ENCODE measurements around the gene FGGY. TPM values are rescaled to one million over a fixed set of nuclear protein-coding genes. Genes with fewer than 3 reads are reported as not detected.

Gene FGGY
- polyA plus RNA-seq, 4 donors = 21.3 to 28.3 (median 22.6) TPM

DNA sequence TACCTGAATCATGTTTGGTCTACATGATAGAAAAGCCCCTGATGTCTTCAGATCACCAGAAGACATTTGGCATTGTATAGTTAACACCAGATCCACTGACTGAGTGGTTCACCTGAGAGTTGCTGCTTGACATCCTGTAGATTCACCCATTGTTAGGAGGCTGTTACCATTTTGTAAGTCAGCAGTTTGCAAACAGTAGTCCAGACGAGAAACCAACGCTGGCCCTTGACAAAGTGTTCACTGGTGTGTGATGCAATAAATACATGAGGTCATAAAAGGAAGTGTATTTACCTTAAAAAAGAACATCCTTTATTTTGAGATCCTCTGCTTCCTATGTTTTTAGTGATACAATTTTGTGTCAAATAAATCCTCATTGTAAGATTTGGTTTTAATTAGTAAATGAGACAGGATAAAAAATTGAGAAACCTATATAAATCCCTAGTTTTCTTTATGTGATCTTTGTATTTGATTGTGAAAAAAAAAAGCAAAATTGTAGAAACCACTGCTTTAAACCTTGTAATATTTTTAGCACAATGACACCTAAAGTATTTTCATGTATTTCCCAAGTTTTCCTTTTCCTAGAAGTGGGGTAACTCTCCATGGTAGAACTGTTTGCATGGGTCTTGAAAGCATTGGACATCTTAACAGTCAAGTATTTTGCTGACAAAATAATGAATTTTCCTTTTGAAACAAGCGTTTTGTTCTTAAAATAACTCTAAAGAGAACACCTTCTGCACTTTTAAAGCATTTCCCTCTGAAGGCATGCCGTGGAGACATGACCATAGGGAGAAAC lies 204.3 kb downstream of the FGGY start:
- no peak for DNase-seq (ENCODE audit: low read depth in 4 of 4, low spot score in 2 of 4)

DNA sequence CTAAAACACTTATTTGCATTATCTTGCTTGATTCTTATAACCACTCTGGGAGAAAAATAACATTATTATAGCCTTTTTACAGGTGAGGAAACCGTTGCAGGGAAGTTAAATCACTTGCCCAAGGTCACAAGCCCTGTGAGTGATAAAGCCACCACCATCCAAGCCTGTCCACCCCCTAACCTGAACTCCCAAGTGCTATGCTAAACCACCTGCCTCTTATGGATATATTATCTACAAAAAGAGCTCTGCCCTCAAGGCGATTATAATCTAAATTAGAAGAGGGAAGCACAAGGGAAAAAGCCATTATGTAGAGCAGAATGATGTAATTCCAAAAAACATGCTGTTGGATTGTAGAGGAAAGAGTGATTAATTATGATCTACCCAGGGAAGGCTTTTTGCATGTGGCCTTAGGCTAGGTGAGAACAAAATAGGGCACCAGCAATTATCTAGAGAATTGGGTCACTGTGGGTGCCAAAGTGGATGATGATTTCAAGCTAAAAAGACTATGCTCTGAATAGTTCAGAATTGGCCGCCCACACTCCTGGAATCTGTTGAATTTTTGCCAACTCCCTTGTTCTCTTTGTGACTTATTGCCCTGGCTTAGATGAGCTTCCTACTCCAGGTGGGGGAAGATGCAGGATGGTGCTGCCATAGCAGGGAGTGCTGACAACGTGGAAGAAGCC lies 205.3 kb downstream of the FGGY start:
- no peak for DNase-seq (ENCODE audit: low read depth in 4 of 4, low spot score in 2 of 4)

DNA sequence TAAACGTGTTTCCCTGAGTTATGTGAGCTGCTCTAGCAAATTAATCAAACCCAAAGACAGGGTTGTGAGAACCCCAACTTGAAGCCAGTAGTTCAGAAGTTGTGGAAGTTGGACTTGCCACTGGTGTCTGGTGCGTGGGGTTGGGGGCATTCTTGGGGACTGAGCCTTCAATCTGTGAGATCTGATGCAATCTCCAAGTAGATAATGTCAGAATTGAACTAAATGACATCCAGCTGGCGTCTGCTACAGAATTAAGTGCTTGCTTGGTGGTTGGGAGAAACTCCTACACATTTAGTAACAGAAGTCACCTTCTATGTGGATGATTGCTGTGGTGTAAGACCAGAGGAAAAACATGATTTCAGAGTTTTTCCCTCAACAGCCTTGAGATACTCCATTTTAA lies 207.4 kb downstream of the FGGY start:
- DNase-seq (ENCODE audit: low read depth in 4 of 4, low spot score in 2 of 4) = no peak

DNA sequence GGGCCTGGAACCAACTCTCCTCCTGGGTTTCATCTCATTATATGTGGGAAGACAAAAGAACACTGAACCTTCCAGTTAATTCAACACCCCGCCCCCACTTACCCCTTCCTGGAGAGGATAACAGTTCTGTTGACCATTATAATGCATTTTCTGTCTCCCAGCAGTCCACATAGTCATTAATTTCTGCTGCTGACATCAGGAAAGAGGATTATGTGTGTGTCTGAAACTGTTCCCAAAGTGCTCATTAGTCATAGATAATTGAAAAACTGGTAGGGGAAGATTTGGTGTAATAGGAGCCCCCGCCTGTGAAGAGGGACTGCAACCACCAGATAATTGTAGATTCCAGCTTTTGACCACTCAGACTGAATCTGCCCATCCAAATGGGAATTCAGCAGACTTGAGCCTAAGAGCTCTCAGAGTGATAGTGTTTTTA lies 208.7 kb downstream of the FGGY start:
- DNase-seq (ENCODE audit: low read depth in 4 of 4, low spot score in 2 of 4) = no peak

DNA sequence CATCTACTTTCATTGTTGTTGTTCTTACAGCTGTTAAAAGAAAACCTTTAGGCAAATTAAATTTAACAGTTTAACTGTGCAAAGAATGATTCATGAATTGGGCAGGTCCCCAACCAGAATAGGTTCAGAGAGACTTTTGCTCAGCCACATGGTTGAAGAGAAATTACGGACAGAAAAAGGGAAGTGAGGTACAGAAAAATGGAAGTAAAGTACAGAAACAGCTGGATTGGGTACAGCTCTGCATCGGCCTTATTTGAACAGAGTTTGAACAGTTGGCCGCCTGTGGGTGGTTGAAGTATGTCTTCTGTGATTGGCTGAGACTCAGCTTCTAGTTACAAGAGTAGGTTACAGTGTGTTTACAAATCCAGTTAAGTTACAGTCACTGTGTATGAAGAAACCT lies 210.1 kb downstream of the FGGY start:
- no peak for DNase-seq (ENCODE audit: low read depth in 4 of 4, low spot score in 2 of 4)

DNA sequence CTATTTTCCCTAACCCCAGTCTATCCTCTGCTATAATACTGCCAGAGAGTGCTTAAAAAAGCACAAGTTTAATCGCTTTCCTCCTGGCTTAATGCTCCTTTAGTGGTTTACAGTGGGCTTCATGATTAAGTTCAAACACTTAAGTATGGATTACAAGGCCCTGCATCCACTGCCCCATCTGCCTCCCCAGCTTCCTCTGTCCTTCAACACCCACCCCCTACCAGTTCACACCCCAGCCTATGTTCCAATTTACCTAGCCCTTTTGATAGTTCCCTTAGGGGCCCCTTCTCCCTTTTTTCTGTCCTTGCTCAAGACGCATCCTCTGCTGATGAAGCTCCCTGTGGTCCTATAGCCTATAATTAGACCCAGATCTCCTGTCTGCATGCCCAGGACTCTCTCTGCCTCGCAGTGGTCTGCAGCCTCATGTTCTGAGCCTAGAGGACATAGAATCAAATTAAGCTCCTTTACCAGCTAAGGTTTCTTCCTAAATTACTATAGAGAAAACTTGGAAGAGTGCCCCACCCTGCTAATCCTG lies 212.5 kb downstream of the FGGY start:
- DNase-seq (ENCODE audit: low read depth in 4 of 4, low spot score in 2 of 4) = no peak

DNA sequence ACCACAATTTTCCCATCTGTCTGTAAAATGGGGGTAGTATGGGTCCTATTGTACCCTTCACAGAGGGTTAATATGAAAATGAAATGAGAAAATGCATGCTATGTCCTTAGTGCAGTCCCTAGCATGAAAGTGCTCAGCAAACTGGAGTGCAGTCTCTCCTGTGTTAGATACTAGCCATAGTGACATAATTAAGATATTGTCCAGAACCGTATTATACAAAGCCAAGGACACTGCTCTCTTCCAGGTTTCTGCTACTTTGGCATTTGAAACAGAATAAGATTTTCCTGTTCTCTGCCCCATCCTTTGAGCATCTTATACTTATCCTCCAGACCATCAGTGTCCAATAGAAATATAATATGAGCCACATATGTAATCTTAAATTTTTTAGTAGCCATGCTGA lies 213.4 kb downstream of the FGGY start:
- DNase-seq (ENCODE audit: low read depth in 4 of 4, low spot score in 2 of 4) = no peak

DNA sequence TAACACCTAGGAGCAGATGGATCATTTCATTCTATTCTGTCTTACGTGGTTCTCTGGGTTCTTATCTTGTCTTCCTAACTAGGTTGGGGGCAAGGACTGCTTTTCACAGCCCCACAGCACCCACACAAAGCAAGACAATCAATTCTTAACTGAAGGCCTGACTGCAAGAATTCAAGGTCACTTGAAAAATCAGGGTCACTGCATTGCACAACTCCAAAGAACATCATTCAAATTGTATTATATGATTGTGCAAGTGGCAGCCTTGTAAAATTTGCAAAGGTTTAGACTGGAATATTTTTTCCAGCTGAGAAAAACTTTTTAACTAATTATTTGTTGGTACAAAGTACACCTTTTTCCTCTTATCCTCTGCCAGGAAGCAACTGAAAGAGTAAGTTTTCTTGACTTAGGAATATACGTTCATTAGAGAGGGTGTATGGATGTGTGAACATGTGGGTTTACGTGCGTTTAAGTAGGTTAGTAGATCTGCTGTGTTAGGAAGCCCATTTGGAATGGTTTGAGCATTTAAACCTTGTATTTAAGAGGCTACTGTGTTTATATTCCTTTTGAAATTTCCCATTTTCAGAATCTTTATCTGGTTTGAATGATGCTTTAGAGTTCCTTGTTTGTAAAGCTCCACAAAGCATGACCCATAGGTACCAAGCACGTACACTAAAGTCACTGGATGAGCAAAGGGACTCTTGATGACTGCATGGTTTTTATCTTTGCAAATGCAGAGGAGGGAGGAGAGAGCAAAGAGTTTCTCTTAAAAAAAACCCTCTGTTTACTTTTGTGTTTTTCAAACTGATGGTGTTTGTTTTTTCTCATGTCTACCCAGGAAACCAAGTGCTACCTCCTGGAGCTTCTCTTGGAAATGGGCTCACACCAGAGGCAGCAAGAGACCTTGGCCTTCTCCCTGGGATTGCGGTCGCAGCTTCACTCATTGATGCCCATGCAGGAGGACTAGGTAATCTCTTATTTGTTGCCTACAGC lies 214.9 kb downstream of the FGGY start:
- DNase-seq (ENCODE audit: low read depth in 4 of 4, low spot score in 2 of 4) = no peak

DNA sequence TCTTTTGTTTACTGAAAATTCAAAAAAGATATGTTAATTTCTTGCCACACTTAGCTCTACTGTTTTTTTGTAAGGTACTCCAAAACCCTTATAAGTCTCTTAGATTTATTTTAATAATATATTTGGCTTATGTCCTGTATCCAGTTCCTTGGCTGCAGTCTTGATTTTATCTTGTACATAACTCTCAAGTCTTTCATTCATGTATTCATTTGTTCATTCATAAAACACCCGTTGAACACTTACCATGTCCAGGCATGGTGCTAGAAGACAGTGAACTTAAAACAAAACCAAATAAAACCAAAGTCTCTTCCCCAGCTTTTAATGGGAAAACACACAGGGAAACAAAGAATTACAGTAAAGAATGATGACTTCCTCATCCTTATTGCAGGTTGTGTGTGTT lies 215.8 kb downstream of the FGGY start:
- DNase-seq (ENCODE audit: low read depth in 4 of 4, low spot score in 2 of 4) = no peak

DNA sequence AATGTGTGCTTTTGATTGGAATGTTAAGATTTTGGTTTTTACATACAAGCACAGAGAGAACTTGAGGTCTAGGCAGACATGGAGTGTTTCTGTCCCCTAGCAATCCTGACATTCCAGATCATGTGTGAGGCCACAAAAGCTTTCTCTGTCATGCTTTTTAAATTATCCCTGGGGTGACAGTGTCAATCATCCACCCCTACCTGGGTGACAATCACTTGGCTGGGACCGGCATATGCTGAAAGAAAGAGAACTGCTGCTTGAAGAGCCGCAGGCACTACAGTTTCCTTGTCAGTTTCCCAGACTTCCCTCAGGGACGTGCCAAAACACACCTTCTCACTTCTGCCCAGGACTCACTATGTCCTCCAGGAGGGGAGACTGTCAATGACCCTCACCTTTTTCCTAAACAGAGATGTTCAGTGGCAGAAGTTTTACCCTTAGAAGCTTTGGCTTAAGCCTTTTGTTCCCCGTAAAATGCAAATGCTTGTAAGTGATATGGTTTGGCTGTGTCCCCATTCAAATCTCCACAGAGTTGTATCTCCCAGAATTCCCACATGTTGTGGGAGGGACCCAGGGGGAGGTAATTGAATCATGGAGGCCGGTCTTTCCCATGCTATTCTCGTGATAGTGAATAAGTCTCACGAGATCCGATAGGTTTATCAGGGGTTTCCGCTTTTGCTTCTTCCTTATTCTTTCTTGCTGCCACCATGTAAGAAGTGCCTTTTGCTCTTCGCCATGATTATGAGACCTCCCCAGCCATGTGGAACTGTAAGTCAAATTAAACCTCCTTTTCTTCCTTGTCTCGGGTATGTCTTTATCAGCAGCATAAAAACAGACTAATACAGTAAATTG lies 217.4 kb downstream of the FGGY start:
- DNase-seq (ENCODE audit: low read depth in 4 of 4, low spot score in 2 of 4) = no peak

DNA sequence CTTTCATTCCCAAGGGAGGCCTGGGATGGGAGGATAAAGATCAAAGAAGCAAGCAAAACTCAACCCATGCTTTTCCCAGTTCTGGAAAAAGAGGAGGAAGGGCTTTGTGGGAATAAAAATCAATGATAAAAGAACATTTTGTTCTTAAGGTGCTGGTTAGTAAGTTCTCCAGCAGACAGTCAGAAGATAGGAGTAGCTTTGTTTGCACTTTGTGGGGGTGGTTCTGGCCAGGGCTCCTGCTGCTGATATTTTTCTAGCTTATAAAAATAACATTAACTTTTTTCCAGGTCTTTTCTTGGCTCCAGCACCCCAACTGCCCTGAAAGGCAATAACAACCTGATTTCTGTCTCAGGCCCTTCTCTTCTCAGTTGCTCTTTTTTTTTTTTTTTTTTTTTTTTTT lies 220.0 kb downstream of the FGGY start:
- no peak for DNase-seq (ENCODE audit: low read depth in 4 of 4, low spot score in 2 of 4)

DNA sequence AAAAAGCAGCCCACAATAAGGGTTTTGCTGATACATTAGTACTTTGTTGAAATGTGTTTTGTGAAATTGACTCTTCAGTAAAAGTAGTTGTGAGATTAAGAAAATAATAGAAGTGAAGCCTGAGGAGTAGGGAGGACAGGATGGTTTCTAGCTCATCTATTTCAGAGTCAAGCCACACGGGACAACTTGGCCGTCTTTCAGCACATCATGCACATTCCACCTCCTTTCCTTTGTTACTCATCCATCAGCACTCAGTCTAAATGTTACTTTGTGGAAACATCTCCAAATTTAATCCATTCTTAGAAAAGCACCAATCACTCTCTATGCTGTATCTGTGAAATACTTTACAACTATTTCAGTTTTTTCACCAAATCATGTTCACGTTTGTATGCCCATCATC lies 223.3 kb downstream of the FGGY start:
- DNase-seq (ENCODE audit: low read depth in 4 of 4, low spot score in 2 of 4) = no peak

DNA sequence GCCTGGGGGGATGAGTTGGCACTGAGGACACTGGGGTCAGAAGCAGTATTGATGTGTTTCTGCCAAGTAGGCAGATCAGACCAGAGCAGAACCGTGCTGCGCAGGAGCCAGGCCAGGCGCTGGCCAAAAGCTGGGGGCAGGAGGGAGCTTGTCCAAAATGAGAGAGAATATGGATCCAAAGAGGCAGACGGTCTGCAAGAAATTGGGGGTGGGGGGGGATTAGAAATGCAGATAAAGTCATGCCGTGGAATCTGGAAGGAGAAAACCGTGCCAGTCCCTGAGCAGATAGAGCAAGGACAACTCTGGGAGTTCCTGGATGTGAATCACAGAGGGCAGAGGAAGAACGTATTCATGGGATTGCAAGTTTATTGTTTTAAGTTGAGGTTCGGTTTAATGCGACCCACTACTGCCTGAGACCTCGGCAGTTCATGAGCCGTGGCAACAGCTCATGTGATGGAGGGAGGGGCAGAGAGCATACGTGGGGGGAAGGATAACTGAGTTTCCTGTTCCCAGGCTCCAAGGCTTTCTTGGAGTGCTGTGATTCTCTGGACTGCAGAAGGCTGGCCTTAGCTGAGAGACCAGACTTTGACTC lies 224.0 kb downstream of the FGGY start:
- peak in 2 of 4 donors; percentile 61 to 67 for DNase-seq (ENCODE audit: low read depth in 4 of 4, low spot score in 2 of 4)

DNA sequence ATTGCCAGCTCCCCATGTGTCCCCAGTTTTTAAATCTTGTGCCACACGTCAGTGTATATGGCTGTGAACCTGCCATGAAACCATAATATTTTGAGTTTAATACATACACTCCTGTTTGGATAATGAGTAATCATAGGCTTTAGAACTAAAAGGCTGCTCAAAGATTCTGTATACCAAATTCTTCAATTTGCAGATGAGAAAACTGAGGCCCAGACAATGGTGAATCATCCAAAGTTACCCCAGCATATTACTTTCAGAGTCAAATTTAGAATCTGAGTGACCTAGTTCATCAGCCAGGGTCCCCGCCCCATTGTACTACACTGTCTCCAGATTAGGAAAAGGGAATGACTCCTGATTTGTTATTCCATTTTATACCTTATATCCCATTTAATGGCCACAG lies 224.6 kb downstream of the FGGY start:
- DNase-seq (ENCODE audit: low read depth in 4 of 4, low spot score in 2 of 4) = no peak

DNA sequence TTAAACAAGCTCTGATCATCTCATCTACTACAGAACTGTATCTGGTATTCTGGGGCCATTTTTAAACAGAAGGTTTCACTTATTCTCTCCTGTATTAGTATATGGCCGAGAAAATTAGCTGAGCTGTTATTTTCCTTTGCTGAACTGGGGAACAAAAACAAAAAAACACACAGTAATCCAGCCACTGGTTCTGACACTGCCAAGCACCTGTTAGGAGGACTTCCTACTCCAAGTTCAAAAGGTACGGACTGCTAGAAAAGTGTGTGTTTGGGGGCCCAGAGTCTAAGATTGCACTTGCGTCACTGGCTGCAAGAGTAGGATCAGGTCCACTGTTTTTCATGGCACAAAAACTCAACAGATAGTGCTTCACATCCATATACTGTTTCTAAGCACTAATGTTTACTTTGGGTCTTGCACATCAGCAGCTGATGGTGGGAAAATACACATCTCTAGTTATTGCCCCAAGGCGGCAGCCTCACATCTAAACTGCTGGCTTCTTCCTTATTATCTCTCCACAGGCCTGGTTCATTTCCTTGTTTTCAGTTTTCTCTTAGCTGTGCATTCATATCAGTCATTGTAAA lies 226.1 kb downstream of the FGGY start:
- no peak for DNase-seq (ENCODE audit: low read depth in 4 of 4, low spot score in 2 of 4)

DNA sequence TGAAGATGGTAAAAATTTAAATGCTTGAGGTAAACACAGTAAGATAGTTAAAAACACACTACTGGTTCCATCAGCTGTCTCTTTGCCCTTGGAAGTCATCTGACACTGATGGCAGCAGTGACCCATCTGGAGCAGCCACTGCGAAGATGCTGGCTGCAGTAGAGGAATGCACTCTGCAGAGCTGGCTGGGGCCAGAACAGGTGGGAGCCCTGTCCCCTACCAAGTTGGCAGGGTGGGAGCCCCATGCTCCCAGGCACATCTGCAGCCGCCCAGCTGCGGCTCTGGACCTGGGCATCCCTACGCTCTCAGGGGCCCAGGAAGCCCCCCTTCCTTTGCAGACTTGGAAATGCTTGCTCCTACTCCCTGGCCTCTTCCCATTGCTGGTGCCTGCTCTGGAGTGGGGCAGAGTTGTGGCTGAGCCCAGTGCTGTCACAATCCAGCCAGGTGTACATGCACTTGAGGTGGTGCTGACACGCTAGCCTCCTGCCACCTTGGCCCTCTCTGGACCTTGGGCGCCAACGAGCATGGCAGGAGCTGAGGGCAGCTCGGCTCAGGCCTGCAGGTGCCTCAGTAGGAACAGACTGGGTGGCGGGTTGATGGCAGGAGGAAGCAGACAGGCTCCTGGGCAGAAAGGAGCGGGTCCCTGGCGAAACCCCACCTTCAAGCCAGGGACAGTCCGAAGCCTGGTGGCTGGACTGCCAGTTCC lies 227.0 kb downstream of the FGGY start:
- DNase-seq (ENCODE audit: low read depth in 4 of 4, low spot score in 2 of 4) = no peak

DNA sequence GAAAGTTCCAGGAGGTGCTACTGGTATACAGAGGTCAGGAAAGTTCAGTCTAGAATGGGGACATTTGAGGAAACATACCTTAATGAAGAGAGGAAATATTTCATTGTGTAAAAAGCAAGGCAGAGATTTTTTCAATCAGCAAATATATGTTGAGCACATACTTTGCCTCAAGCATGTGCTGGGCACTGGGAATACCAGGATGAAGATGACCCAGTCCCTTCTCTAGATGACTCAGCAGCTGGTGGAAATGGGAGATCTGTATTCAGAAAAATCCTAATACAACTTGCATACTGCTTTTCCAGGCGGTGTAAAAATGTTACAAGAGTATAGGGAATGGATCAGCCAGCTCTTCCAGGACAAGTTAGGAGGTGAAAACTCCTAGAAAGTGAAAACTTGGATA lies 229.3 kb downstream of the FGGY start:
- no peak for DNase-seq (ENCODE audit: low read depth in 4 of 4, low spot score in 2 of 4)

DNA sequence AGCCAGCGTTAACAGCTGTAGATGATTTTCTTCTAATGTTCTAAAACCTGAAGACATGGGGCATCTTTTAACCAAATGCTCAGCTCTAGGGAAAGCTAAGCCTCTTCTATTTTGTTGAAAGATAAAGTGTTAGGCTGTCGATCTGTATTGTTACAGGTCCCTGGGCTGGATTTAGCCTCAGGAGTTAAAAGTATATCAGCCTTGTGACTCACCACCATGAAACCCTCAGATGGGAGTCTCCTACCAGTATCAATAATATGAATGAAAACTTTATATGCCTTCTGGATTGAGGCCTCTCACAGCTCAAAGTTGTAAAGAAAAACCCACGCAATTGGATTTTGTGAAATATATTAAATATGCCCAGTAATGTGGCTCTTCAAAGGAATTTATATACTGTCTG lies 231.6 kb downstream of the FGGY start:
- DNase-seq (ENCODE audit: low read depth in 4 of 4, low spot score in 2 of 4) = no peak

DNA sequence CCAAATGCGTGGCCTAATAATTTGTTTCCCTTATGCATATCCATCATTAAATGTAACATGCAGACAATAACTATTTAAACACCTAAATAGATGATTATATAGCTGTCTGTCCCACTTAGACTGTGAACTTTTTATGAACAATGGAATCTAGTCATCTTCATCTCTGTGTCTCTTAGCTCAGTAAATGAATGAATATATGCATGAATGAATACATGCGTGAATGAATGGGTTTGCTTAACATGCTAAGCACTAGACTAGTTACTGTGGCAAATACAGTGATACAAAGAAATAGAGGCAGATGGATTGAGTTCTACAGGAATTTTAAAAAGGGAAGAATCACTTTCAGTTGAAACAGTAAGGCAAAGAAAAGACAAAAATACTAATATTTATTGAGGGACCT lies 232.0 kb downstream of the FGGY start:
- no peak for DNase-seq (ENCODE audit: low read depth in 4 of 4, low spot score in 2 of 4)
